Stimulated activated naive CD8-positive, alpha-beta T cell treated with anti-CD3 and anti-CD28 coated beads, Interleukin-15, Interleukin-2, amounts not matched to agents 100 ng/mL and 50 ng/mL, for 24 hours (primary cell): Measurements from ENCODE around the gene ANGPTL4.
"Not testable (repeated sequence)": the region's sequence is repeated elsewhere in the genome, so short reads cannot be mapped to it uniquely, and the experiment has no call there.

Experiments
- H3K27ac Mint-ChIP-seq: one replicate; pipeline ENCODE4 v1.8.0; 2021; ENCODE audit warnings: mild to moderate bottlenecking, mixed read lengths
- H3K27me3 Mint-ChIP-seq: one replicate; pipeline ENCODE4 v1.8.0; 2021; ENCODE audit warnings: mixed read lengths
- H3K36me3 Mint-ChIP-seq: one replicate; pipeline ENCODE4 v1.8.0; 2021; ENCODE audit warnings: low read depth, mixed read lengths
- H3K4me1 Mint-ChIP-seq: one replicate; pipeline ENCODE4 v1.8.0; 2021; ENCODE audit warnings: low read depth, mixed read lengths
- H3K4me3 Mint-ChIP-seq: one replicate; pipeline ENCODE4 v1.8.0; 2021; ENCODE audit warnings: mild to moderate bottlenecking, mixed read lengths
- H3K9me3 Mint-ChIP-seq: one replicate; pipeline ENCODE4 v1.8.0; 2021; ENCODE audit warnings: mixed read lengths

ANGPTL4 gene, protein sequence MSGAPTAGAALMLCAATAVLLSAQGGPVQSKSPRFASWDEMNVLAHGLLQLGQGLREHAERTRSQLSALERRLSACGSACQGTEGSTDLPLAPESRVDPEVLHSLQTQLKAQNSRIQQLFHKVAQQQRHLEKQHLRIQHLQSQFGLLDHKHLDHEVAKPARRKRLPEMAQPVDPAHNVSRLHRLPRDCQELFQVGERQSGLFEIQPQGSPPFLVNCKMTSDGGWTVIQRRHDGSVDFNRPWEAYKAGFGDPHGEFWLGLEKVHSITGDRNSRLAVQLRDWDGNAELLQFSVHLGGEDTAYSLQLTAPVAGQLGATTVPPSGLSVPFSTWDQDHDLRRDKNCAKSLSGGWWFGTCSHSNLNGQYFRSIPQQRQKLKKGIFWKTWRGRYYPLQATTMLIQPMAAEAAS

DNA sequence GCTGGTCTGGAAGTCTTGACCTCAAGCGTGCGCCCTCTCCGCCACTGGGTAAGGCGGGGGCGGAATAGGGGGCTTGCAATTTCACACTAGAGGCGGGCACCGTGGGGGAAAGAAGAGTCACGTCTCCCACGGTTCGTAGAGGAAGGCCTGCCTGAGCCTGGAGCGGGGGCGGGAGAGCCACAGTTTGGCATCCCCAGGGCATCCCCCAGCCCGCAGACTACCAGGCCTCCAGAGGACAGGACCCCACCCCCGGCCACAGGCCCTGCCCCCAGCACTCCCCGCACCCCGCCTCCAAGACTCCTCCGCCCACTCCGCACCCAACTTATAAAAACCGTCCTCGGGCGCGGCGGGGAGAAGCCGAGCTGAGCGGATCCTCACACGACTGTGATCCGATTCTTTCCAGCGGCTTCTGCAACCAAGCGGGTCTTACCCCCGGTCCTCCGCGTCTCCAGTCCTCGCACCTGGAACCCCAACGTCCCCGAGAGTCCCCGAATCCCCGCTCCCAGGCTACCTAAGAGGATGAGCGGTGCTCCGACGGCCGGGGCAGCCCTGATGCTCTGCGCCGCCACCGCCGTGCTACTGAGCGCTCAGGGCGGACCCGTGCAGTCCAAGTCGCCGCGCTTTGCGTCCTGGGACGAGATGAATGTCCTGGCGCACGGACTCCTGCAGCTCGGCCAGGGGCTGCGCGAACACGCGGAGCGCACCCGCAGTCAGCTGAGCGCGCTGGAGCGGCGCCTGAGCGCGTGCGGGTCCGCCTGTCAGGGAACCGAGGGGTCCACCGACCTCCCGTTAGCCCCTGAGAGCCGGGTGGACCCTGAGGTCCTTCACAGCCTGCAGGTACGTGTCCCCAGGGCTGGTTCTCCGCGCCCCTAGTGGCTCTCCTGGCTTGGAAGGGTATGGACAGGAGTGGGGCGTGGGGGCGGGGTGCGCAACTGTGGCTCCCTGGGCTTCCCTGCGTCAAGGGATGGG is at the start of gene ANGPTL4:
Gene ANGPTL4, plus strand, starts transcription at position 353 of the 969 bp plus-strand sequence. Its CDS starts 167 bp downstream, at position 520.
- Mint-ChIP-seq H3K27ac (peak within 1 kb of the TSS; percentile 82), H3K36me3 (no peaks in the 10 kb centered on the region), H3K27me3 (peaks cover 57% of the 10 kb centered on the region), H3K4me3 (peak within 1 kb of the TSS; percentile 75), H3K9me3 (no peaks in the 10 kb centered on the region), H3K4me1 (peaks cover 29% of the 10 kb centered on the region)

DNA sequence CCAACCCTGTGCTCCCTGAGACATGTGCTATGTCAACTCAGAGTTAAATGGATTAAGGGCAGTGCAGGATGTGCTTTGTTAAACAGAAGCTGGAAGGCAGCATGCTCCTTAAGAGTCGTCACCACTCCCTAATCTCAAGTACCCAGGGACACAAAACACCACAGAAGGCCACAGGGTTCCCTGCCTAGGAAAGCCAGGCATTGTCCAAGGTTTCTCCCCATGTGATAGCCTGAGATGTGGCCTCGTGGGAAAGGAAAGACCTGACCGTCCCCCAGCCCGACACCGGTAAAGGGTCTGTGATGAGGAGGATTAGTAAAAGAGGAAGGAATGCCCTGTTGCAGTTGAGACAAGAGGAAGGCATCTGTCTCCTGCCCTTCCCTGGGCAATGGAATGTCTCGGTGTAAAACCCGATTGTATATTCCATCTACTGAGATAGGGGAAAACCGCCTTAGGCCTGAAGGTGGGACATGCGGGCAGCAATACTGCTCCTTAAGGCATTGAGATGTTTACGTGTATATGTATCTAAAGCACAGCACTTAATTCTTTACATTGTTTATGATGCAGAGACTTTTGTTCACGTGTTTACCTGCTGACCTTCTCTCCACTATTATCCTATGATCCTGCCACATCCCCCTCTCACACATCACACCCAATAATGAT is 48.8 kb upstream of the ANGPTL4 start:
- H3K4me3 Mint-ChIP-seq, H3K9me3 Mint-ChIP-seq, H3K27ac Mint-ChIP-seq, H3K27me3 Mint-ChIP-seq: not testable (repeated sequence)
- H3K36me3 Mint-ChIP-seq: peaks cover 35% of the 10 kb centered on the region
- peaks cover 14% of the 10 kb centered on the region for H3K4me1 Mint-ChIP-seq

DNA sequence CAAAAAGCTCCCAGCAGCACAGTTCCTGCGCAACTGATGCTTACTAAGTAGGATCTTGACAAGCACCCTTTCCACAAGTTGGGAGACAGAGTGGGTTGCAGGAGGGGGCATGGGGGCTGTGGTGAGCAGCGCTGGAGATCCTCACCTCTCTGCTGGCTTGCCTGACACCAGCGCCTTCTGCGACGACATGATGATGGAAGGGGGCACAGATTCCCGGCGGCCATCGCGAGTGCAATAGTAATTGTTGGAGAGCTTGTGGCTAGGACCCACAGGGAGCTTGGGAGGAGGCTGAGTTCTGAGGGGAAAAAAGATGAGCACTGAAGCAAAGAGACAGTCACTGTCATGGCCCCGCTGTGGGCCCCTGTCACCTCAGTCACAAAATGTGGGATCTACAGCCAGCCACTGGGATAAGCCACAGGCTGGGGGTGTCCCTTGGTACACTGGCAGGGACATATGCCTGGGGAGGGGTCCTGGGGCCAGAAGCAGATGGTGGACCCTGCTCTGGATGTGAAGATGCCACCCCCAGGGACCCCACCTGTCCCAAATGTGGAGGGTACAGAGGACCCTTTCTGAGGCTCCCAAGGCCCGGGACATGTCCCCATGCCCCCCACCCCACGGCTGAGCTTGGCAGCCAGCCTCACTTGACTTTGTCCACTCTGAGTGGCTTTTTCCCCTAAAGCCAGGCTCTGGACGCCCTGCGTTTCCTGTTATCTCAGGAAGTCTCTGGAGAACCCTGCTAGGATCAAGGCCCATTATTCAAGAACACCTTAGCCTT is 47.4 kb upstream of the ANGPTL4 start:
- H3K4me1 Mint-ChIP-seq: peaks cover 17% of the 10 kb centered on the region
- H3K4me3 Mint-ChIP-seq: no peak overlapping the region
- H3K9me3 Mint-ChIP-seq: no peaks in the 10 kb centered on the region
- peaks cover 37% of the 10 kb centered on the region for H3K36me3 Mint-ChIP-seq
- no peak overlapping the region for H3K27ac Mint-ChIP-seq
- no peaks in the 10 kb centered on the region for H3K27me3 Mint-ChIP-seq

- H3K9me3 Mint-ChIP-seq, H3K27me3 Mint-ChIP-seq, H3K27ac Mint-ChIP-seq: not testable (repeated sequence)
- Mint-ChIP-seq H3K4me1 (peaks cover 32% of the 10 kb centered on the region), H3K4me3 (peak overlapping the region; percentile 30), H3K36me3 (peaks cover 53% of the 10 kb centered on the region)
These were observed 45.1 kb upstream of the ANGPTL4 start for GRCh38 chr19:8318835-8319234.

DNA sequence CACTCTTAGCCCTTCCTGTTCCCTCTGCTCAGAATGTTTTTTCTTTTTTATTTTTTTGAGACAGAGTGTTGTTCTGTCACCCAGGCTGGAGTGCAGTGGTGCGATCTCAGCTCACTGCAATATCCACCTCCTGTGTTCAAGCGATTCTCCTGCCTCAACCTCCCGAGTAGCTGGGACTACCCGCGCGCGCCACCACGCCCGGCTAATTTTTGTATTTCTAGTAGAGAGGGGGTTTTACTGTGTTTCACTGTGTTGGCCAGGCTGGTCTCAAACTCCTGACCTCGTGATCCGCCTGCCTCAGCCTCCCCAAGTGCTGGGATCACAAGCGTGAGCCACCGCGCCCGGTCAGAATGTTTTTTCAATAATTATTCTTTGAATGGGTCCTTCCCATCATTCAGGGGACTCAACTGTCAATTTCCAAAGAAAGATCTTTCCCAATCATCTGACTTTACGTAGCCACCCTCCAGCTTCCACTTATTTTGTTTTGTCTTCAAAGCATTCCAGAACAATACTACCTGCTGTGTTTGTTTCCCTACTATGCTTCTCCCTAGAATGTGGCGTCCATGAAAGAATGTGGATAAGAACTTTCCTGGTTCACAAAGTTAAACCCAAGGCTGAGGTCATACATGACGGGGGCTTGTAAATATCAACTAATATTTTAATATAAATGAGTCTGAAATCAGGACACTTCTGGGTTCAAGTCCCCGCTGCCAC is 44.0 kb upstream of the ANGPTL4 start:
- Mint-ChIP-seq H3K36me3 (peaks cover 44% of the 10 kb centered on the region), H3K4me3 (peak overlapping the region; percentile 96), H3K27me3 (no peaks in the 10 kb centered on the region), H3K9me3 (no peaks in the 10 kb centered on the region), H3K27ac (peak overlapping the region; percentile 99), H3K4me1 (peaks cover 32% of the 10 kb centered on the region)

- Mint-ChIP-seq H3K9me3 (no peaks in the 10 kb centered on the region), H3K4me3 (peak overlapping the region; percentile 96), H3K27ac (peak overlapping the region; percentile 99), H3K4me1 (peaks cover 32% of the 10 kb centered on the region), H3K36me3 (peaks cover 37% of the 10 kb centered on the region), H3K27me3 (no peaks in the 10 kb centered on the region)
These were observed 43.3 kb upstream of the ANGPTL4 start for GRCh38 chr19:8320564-8321066.

- H3K27me3 Mint-ChIP-seq: no peaks in the 10 kb centered on the region
- peak within 1 kb of the TSS; percentile 99 for H3K27ac Mint-ChIP-seq
- H3K9me3 Mint-ChIP-seq: no peaks in the 10 kb centered on the region
- peaks cover 35% of the 10 kb centered on the region for H3K36me3 Mint-ChIP-seq
- peak within 1 kb of the TSS; percentile 96 for H3K4me3 Mint-ChIP-seq
- H3K4me1 Mint-ChIP-seq: peaks cover 32% of the 10 kb centered on the region
These were observed 42.6 kb upstream of the ANGPTL4 start, which contains the start of the genes NDUFA7 and RPS28 for GRCh38 chr19:8321067-8321985. NDUFA7 (minus strand) TSS chr19:8321375; CDS start chr19:8321358, 17 bp downstream. RPS28 (plus strand) TSS chr19:8321496; CDS start chr19:8321531, 35 bp downstream.

GRCh38 chr19:8321986-8322637 is 41.8 kb upstream of the ANGPTL4 start:
- Mint-ChIP-seq H3K27ac (peak overlapping the region; percentile 99), H3K27me3 (no peaks in the 10 kb centered on the region), H3K36me3 (peaks cover 35% of the 10 kb centered on the region), H3K4me1 (peaks cover 32% of the 10 kb centered on the region), H3K4me3 (peak overlapping the region; percentile 96), H3K9me3 (no peaks in the 10 kb centered on the region)

DNA sequence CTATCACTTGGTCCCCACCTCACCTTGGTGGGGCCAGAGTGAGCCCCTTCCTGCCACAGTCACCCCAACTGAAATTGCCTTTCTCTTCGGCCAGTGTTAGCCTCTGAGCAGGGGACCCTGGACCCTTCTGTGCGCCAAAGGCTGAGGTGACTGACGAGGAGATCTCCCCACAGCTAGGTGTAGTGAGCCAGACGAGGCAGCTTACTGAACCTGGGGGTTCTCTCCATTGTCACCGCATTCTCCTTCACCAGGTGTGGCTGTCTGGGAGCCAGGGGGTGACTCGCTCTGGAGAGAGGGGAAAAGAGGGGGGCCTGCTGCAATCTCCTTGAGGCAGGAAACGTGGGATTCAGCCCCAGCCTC is 41.3 kb upstream of the ANGPTL4 start:
- H3K4me1 Mint-ChIP-seq: peaks cover 32% of the 10 kb centered on the region
- peaks cover 32% of the 10 kb centered on the region for H3K36me3 Mint-ChIP-seq
- H3K9me3 Mint-ChIP-seq: no peaks in the 10 kb centered on the region
- no peaks in the 10 kb centered on the region for H3K27me3 Mint-ChIP-seq
- peak overlapping the region; percentile 96 for H3K4me3 Mint-ChIP-seq
- peak overlapping the region; percentile 99 for H3K27ac Mint-ChIP-seq

DNA sequence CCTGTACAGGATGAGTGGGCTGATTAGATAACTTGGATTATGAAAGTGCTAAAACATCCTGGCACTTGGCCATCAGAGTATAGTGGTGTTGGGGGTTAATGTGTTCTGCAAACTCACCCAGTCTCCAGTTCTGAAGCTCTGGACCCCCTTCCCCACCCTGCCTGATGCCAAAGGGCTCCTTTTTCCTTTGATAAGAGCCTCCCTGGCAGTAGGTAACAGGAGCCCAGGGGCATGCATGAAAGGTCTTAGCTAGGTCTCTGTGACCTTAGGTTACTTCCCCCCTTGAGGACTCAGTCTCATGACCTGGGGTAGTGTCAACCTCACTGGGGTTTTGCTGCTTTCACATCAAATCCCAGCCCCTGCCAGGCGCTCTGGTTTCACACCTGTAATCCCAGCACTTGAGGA is 40.2 kb upstream of the ANGPTL4 start:
- Mint-ChIP-seq H3K9me3 (no peaks in the 10 kb centered on the region), H3K27me3 (no peaks in the 10 kb centered on the region), H3K27ac (no peak overlapping the region), H3K4me1 (peaks cover 31% of the 10 kb centered on the region), H3K4me3 (peak overlapping the region; percentile 96), H3K36me3 (peaks cover 31% of the 10 kb centered on the region)

DNA sequence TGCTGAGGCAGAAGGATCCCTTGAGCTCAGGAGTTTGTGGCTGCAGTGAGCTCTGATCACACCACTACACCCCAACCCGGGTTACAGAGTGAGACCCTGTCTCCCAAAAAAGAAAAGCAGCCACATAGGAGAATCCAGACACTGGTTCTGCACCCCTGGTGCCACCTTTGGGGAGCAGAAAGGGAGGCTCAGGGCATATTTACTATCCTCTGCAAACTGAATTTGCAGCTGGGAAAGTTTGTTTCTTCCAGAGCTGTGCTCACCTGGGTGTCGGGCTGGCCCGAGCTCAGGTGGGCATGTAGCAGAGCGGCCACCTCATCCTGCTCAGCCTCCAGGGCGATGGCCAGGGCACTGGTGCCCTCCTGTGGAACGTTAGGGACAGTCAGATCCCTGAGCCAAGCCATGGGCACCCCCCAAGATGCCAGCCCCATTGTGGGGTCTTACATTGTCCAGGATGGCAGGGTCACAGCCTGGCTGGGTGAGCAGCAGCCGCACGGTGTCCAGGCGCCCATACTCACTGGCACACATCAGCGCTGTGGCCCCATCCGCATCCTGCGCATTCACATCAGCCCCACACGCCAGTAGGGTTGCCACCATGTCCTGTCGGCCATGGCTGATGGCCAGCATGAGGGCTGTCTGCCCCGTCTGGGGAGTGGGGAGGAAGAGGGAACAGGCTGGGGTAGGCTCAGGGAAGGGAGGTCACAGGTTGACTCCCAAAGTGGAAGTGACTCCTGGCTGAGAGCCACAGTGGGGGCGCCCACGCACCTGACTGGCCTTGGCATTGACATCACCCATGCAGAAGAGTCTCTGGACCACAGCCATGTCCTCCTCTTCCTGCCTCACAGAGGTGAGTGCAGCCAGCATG is 39.5 kb upstream of the ANGPTL4 start:
- no peak overlapping the region for H3K4me3 Mint-ChIP-seq
- no peaks in the 10 kb centered on the region for H3K9me3 Mint-ChIP-seq
- peaks cover 31% of the 10 kb centered on the region for H3K36me3 Mint-ChIP-seq
- no peak overlapping the region for H3K27ac Mint-ChIP-seq
- no peaks in the 10 kb centered on the region for H3K27me3 Mint-ChIP-seq
- H3K4me1 Mint-ChIP-seq: peaks cover 25% of the 10 kb centered on the region
